ENCODE results near the gene CPOX.

CPOX gene

GRCh38 chr3:98601180-98601579 is 7.8 kb upstream of the CPOX start:
- no peak for TF ChIP-seq CTCF (conservative IDR thresholded peaks at IDR 0.05; ENCODE audit: low read depth, low read length)
- no peak overlapping the region for H3K4me3 ChIP-seq (ENCODE audit: low read length)
- DNase-seq (ENCODE audit: low read depth), result no peak

- no peak for TF ChIP-seq CTCF (conservative IDR thresholded peaks at IDR 0.05; ENCODE audit: low read depth, low read length)
- no peak overlapping the region for H3K4me3 ChIP-seq (ENCODE audit: low read length)
- DNase-seq (ENCODE audit: low read depth), result no peak
Observed at GRCh38 chr3:98600412-98601095, 7.1 kb upstream of the CPOX start.

- H3K4me3 ChIP-seq (ENCODE audit: low read length), result no peak overlapping the region
- no peak for TF ChIP-seq CTCF (conservative IDR thresholded peaks at IDR 0.05; ENCODE audit: low read depth, low read length)
- DNase-seq (ENCODE audit: low read depth), result no peak
Observed at GRCh38 chr3:98599647-98600411, 6.4 kb upstream of the CPOX start.

- no peak overlapping the region for H3K4me3 ChIP-seq (ENCODE audit: low read length)
- DNase-seq (ENCODE audit: low read depth), result no peak
Observed at GRCh38 chr3:98598492-98598891, 5.1 kb upstream of the CPOX start.

GRCh38 chr3:98596541-98597500 is 3.4 kb upstream of the CPOX start:
- TF ChIP-seq CTCF (conservative IDR thresholded peaks at IDR 0.05; ENCODE audit: low read depth, low read length), result peak; percentile 58
- DNase-seq (ENCODE audit: low read depth), result no peak

More at GRCh38 chr3:98598492-98598891, 5.1 kb upstream of the CPOX start:
- TF ChIP-seq CTCF (conservative IDR thresholded peaks at IDR 0.05; ENCODE audit: low read depth, low read length), result no peak

GRCh38 chr3:98596087-98596486 is 2.7 kb upstream of the CPOX start:
- no peak for TF ChIP-seq CTCF (conservative IDR thresholded peaks at IDR 0.05; ENCODE audit: low read depth, low read length)
- H3K4me3 ChIP-seq (ENCODE audit: low read length), result no peak overlapping the region
- no peak for DNase-seq (ENCODE audit: low read depth)

More at GRCh38 chr3:98596541-98597500, 3.4 kb upstream of the CPOX start:
- H3K4me3 ChIP-seq (ENCODE audit: low read length), result no peak overlapping the region
